Skin of body (tissue), 2 donors: Measurements from ENCODE around the gene C6orf132. TPM values are rescaled to one million over a fixed set of nuclear protein-coding genes. Genes with fewer than 3 reads are reported as not detected.
"Not testable (repeated sequence)": the region's sequence is repeated elsewhere in the genome, so short reads cannot be mapped to it uniquely, and the experiment has no call there.

Source experiments
- DNase-seq: peaks from one replicate; lab custom pipeline; 2025; lab: John Stamatoyannopoulos, UW
- total RNA-seq: library from RNA; depleted of rRNA; stranded (reverse); fragments of >200 nt; gene quantifications from one replicate; pipeline ENCODE4 v1.2.3, GENCODE V29; 2014

Gene C6orf132, protein sequence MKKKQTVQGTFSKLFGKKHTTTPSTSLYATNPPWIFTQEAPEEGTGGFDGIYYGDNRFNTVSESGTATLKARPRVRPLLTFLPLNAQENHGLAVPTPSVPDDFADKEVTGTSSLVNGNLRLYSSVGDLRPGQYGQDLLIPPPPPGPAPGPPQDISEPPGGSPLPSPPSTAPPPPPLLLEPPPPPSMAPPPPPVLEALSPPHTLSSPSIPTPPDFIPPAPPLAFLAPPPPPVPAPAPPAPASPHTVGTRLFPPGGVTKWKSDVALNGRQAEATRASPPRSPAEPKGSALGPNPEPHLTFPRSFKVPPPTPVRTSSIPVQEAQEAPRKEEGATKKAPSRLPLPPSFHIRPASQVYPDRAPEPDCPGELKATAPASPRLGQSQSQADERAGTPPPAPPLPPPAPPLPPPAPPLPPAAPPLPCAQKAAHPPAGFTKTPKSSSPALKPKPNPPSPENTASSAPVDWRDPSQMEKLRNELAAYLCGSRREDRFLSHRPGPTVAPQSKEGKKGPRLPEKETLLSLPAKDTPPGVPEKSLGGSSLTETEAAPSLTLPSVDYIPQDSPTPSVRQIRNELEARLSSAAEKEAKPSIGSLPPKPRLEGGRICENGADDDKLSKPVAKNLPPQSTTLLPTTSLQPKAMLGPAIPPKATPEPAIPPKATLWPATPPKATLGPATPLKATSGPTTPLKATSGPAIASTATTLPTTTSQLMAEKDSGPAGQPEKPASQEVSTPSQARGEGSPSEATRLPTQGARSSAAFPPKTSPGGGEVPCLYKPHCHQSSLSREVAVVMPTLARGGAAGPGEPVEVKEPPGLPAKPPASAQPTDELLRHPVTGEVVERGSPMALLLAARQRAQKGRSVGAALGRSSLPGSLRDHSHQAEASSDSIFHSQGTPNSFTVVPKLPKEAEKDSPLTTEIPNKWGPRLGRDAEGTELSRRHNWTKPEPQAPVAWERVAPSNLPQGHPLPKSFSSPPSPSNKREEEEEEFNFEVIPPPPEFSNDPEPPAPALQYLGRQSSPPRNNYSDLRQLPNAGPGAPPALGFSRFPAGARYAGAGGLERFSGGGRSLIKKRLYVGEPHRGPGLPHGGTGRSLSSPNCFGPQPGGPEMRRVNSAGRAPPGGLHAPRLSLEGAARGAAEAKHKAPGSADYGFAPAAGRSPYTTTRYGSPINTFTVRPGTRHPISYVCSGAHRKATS
- 14.5 TPM for total RNA-seq

DNA sequence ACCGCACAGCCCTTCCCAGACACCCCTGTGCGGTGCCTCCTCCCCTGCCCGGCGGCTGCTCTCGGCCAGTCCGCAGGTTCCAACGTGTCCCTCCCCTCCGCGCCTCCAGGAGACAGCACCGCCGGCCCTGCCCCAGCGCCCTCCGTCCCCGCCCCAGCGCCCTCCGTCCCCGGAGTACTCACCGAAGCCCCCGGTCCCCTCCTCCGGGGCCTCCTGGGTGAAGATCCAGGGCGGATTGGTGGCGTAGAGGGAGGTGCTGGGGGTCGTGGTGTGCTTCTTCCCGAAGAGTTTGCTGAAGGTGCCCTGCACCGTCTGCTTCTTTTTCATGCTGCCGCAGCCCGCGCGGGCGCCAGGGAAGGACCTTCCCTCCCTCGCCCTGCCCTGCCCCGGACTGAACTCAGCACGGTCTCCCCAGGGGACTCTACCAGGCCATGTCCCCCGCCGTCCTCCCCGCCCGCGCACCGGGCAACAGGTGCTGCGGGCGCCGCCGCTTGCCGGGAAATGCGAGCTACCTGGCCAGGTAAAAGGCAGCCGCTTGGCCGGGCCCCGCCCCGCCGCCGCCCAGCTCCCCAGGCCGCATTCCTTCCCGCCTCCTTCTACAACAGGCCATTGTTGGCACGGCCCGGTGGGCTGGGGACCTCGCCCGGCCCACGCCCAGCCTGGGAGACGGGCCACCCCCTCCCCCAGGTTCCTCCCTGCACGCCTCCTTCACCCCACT lies at the start of gene C6orf132:
C6orf132 (minus strand) TSS at position 503 of the 718 bp plus-strand sequence; CDS start at position 327, 176 bp downstream.
- DNase-seq: no peak

DNA sequence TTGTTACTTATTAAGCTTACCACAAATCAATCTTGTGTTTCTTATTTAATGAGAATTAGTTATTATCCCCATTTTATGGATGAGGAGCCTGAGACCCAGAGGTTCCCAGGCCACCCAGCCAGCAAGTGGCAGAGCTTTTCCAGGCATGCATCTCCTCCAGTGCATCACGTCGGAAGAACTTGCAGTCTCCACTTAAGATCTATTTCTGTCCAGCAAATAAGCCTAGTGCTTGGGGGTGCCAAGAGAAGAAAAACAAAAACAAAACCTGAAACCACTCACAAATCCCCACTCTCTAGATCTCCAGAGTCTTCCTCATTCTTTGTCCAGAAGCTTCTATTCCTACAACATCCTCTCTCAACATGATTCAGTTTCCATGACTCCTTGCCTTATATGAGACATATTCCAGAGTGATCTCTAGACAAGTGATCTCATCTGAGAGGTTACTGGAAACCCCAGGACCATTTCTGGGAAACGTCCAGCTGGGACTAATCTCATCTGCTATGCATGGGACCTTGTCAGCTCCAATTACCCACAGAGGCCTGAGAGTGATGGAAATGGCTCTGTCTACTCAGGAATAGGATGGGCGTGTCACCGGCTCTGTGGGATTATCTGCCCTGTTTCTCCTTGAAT lies 48.2 kb upstream of the C6orf132 start:
- DNase-seq: no peak

DNA sequence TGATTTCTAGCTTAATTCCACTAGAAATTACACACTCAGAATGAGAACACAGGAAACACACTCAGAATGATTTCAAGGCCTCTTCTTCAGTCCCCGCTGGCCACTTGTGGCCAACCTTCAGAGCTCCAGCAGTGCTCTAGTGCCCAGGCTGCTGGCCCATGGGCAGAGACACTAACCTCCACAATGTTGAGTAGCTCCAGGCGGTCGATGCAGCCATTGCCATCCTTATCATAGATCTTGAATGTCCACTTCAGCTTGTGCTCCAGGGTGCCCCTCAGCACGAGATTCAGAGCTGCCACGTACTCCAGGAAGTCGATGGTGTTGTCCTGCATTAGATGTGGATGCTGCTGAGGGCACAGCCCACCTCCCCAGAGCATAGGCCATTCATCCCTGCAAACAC lies 46.0 kb upstream of the C6orf132 start:
- DNase-seq: no peak

DNA sequence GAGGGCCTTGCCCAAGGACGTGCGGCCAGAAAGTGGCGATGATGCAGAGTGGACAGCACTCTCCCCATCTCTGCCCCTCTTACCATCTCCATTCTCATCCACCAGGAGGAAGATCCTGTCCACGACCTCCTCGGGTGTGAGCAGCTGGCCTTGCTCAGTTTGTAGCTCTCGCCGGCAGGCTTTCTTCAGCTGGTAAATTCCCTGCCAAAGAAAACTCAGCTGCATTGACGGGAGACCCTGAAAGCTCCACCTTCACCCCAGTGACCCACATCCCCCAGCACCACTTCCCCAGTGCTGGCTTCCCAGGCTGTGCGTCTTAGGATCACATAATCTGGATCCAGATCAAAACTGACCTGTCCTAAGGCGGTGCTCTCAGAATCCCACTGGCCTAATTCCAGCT lies 43.2 kb upstream of the C6orf132 start:
- DNase-seq: no peak

DNA sequence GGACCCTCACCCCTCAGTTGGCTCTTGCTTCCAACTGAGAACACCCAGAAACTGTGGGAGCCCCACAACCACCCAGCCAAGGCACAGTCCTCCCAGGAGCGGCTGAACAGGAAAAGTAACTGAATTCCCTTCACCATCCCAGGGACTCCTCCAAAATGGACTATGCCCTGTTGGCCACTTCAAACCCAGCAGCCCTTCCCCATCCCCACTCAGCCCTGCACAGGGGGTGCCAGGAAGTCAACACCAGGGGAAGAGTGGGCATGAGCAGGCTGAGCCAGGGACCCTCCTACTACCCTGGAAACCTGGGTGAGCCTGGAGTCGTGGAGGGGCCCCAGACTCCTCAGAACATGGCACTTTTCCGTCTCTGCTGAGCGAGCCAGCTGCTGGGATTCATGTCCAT lies 42.1 kb upstream of the C6orf132 start:
- DNase-seq: no peak

DNA sequence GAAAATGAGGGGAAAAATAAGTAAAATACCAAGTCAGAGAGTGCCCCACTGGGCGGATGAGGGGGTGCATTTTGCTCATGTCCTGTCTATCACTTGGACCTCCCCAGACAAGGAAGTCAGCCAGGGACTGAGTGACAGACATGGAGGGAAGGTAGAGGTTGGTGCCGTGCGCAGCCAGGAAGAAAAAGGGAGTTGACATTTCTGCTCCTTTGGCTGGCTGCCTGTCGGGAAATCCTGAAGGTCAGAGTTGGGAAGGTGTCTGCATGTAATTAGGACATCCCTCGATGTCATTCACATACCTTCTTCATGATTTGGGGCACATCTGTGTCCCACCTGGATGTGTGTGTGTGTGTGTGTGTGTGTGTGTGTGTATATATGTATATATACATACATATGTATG lies 39.7 kb upstream of the C6orf132 start:
- DNase-seq: no peak

GRCh38 chr6:42179945-42180313 lies 37.5 kb upstream of the C6orf132 start:
- no peak for DNase-seq

DNA sequence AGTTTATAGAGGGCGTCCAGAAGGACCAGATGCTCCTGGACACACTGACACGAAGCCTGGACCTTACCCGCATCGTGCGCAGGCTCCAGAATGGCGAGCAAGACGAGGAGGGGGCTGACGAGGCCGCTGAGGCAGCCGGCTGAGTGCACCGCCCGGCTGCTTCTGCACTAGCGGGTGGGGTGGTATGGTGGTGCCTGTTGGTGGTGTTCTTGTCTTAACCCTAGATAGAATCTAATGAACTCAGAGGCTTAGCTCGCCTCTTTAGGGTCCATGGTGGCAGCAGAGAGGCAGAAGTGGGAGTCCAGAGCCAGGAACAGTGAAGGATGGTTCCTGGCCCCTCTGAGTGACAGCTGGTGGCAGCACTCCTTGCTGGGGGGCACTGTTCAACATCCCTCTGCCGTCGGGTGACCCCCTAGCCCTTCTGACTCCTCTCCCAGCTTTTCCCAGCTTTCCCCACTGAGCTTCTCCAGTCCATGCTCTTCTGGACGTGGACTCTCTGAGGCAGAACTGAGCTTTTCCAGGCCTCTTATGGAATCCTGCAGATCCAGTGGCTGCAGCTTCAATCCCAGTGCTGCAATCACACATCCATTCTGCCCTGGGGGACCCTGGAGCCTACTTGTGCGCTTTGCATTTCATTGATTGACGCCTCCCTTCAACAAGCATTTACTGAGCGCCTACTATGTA lies 37.0 kb upstream of the C6orf132 start:
- no peak for DNase-seq

GRCh38 chr6:42177514-42178364 lies 35.3 kb upstream of the C6orf132 start:
- no peak for DNase-seq

GRCh38 chr6:42176981-42177380 lies 34.6 kb upstream of the C6orf132 start:
- no peak for DNase-seq

GRCh38 chr6:42175860-42176259 lies 33.4 kb upstream of the C6orf132 start:
- no peak for DNase-seq

- no peak for DNase-seq
Measured at GRCh38 chr6:42173101-42173500, 30.7 kb upstream of the C6orf132 start, which contains the start of gene GUCA1A. Gene GUCA1A, plus strand, starts transcription at chr6:42173364. Its CDS starts 250 bp downstream, at chr6:42173614.

GRCh38 chr6:42171813-42172581 lies 29.6 kb upstream of the C6orf132 start:
- no peak for DNase-seq

DNA sequence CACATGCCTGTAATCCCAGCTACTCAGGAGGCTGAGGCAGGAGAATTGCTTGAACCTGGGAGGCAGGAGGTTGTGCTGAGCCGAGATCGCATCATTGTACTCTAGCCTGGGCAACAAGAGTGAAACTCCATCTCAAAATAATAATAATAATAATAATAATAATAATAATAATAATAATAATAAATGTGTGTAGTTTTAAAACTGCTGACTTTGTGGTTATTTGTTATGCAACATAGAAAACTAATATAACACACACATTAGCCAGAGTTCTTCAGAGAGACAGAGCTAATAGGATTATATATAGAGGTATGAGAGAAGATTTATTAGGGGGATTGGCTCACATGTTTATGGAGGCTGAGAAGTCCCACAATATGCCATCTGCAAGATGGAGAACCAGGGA lies 27.4 kb upstream of the C6orf132 start:
- not testable (repeated sequence) for DNase-seq

DNA sequence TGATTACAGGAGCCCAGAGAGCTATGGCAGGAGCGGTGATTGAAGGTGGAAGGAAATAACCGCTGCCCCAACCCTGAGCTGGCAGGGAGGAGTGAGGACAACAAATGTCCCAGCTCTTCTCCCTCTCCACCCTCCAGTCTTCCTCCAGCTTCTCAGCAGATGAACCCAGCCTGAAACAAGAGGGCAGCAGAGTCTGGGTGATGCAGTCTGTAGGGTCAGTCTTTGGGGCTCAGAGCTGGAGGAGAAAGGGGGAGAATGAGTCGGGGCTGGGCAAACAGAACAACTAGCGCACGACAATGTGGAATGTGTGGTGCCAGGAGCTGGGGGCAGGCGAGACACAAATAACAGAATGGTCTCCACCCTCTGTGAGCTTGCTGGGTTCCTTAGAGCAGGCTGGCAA lies 26.2 kb upstream of the C6orf132 start:
- no peak for DNase-seq

GRCh38 chr6:42166444-42167141 lies 24.2 kb upstream of the C6orf132 start:
- no peak for DNase-seq

DNA sequence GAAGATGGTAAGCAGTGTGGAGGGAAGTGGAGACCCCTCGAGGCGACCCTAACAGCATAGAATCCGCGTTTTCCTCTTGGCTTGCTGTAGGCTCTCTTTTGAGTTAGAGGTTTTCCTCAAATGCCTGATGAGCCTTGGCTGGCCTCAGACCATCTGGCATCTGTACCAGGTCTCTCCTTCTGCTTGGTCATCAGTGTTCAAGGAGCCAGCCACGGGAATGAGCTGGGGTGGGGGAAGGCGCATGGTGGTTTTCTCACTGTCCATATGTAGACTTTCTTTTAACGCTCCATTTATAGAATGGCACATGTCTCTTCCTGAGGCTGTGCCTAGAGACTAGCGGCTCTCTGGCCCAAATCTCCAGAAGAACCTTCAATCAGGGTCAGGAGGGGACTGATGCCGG lies 22.6 kb upstream of the C6orf132 start:
- DNase-seq: no peak

GRCh38 chr6:42163981-42164380 lies 21.6 kb upstream of the C6orf132 start:
- no peak for DNase-seq
